ENCODE data around the gene PLA2G2C.

The PLA2G2C gene

DNA sequence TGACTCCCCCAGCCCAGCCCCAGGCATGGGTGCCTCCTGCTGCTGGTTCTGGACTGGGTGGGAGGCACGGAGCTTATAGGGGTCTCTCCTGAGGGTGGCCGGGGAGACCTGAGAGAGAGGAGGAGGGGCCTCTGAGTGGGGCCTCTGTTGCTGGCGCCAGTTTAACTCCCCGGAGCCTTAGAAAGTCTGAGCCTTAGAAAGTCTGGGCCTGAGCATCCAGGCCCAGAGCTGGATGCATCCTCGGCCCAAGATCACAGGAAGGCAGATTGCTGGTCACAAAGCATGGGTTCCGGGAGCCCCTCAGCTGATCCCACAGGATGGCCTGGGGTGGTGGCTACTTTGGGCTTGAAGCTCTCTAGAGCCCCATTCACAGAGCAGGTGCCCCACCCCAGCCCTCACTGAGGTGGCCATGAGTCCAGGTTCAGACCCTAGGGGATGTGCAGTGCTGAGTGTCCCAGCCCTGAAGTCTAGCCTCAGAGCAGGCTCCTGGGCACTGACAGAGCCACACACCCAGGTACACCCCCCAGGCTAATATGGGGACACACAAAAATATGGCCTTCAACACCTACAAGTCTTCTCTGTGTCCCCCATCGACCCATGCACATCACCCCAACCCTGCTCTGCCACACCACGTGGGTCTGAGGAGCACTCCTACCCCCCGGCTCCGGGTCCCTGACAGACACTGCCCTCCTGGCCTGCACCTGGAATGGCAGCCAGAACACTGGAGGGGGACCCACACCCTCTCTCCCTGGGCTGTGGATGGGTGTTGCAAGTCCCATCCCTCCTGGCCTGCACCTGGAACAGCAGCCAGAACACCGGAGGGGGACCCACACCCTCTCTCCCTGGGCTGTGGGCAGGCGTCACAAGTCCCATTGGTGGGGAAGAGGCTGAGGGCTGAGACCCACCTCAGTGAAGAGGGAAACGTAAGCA is 37.5 kb downstream of the PLA2G2C start:
- TF ChIP-seq SIN3A (IDR thresholded peaks at IDR 0.05; ENCODE audit: borderline replicate concordance, insufficient read depth, low read length) (no peak), TAF1 (IDR thresholded peaks at IDR 0.05; ENCODE audit: borderline replicate concordance, insufficient read depth, low read length) (no peak), POLR2AphosphoS5 (IDR thresholded peaks at IDR 0.05; ENCODE audit: low read depth, low read length) (no peak), FOXP2 (optimal IDR thresholded peaks at IDR 0.05; ENCODE audit: borderline replicate concordance, extremely low read depth, extremely low read length, insufficient read depth) (no peak)
- TF ChIP-seq, protein P1, sequence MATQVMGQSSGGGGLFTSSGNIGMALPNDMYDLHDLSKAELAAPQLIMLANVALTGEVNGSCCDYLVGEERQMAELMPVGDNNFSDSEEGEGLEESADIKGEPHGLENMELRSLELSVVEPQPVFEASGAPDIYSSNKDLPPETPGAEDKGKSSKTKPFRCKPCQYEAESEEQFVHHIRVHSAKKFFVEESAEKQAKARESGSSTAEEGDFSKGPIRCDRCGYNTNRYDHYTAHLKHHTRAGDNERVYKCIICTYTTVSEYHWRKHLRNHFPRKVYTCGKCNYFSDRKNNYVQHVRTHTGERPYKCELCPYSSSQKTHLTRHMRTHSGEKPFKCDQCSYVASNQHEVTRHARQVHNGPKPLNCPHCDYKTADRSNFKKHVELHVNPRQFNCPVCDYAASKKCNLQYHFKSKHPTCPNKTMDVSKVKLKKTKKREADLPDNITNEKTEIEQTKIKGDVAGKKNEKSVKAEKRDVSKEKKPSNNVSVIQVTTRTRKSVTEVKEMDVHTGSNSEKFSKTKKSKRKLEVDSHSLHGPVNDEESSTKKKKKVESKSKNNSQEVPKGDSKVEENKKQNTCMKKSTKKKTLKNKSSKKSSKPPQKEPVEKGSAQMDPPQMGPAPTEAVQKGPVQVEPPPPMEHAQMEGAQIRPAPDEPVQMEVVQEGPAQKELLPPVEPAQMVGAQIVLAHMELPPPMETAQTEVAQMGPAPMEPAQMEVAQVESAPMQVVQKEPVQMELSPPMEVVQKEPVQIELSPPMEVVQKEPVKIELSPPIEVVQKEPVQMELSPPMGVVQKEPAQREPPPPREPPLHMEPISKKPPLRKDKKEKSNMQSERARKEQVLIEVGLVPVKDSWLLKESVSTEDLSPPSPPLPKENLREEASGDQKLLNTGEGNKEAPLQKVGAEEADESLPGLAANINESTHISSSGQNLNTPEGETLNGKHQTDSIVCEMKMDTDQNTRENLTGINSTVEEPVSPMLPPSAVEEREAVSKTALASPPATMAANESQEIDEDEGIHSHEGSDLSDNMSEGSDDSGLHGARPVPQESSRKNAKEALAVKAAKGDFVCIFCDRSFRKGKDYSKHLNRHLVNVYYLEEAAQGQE (IDR thresholded peaks at IDR 0.05; ENCODE audit: insufficient read depth in 1 of 2, low read depth in 2 of 2, low read length in 2 of 2), result no peak

- TF ChIP-seq POLR2AphosphoS5 (IDR thresholded peaks at IDR 0.05; ENCODE audit: low read depth, low read length) (no peak), SIN3A (IDR thresholded peaks at IDR 0.05; ENCODE audit: borderline replicate concordance, insufficient read depth, low read length) (no peak), FOXP2 (optimal IDR thresholded peaks at IDR 0.05; ENCODE audit: borderline replicate concordance, extremely low read depth, extremely low read length, insufficient read depth) (no peak), TAF1 (IDR thresholded peaks at IDR 0.05; ENCODE audit: borderline replicate concordance, insufficient read depth, low read length) (no peak)
- TF ChIP-seq, protein P1 (IDR thresholded peaks at IDR 0.05; ENCODE audit: insufficient read depth in 1 of 2, low read depth in 2 of 2, low read length in 2 of 2), result no peak
Observed at GRCh38 chr1:20147846-20148570, 38.3 kb downstream of the PLA2G2C start.

DNA sequence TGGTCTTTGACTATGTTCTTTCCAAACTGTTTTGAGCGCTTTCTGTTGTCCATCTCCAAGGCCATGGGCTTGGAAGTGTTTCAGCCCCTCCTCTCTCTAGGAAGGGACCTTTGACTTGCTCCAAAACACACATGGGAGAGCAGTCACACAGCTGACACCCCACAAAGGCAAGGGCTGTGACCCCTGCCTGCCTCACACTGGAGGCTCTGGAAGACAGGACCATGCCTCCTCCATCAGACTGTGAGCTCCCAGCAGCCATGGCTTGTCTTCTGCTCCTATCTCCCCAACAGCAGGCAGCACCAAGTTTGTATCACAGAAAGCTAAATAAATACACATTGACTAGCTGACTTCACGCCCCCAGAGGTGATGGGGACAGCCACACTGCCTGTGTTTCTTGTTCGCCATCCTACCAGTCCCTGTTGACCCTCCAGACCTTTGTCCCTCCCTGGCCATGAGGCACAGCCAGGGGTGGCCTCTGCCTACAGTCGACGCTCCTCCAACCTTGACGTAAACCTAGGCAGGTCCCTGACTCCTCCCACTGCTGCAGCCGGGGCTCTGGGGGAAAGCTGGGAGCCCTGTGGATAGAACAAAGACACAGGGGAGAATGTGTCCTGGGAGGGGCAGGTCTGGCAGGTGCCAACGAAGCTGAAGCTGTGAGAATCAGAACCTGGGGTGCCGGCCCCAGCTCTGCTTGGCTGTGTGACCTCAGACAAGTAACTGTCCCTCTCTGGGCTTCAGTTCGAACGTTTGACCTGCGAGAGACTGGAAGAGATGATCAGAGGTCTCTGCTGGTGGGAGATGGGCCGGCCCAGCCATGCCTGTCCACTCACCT is 42.4 kb downstream of the PLA2G2C start:
- TF ChIP-seq POLR2AphosphoS5 (IDR thresholded peaks at IDR 0.05; ENCODE audit: low read depth, low read length) (no peak), FOXP2 (optimal IDR thresholded peaks at IDR 0.05; ENCODE audit: borderline replicate concordance, extremely low read depth, extremely low read length, insufficient read depth) (no peak), TAF1 (IDR thresholded peaks at IDR 0.05; ENCODE audit: borderline replicate concordance, insufficient read depth, low read length) (no peak), SIN3A (IDR thresholded peaks at IDR 0.05; ENCODE audit: borderline replicate concordance, insufficient read depth, low read length) (no peak)
- TF ChIP-seq, protein P1 (IDR thresholded peaks at IDR 0.05; ENCODE audit: insufficient read depth in 1 of 2, low read depth in 2 of 2, low read length in 2 of 2), result no peak

- no peak for TF ChIP-seq POLR2AphosphoS5 (IDR thresholded peaks at IDR 0.05; ENCODE audit: low read depth, low read length)
Observed at GRCh38 chr1:20143318-20143717, 43.0 kb downstream of the PLA2G2C start.
